NT2/D1 (cell line): ENCODE data around the gene AKAP13.

Experiments used
- SUZ12 ChIP-seq: IDR thresholded peaks from 2 replicates; pipeline ENCODE4 v1.6.1; 2011; ENCODE audit not compliant: insufficient read length, insufficient read depth; ENCODE audit errors: extremely low read depth
- ZNF274 ChIP-seq: IDR thresholded peaks from 2 replicates; pipeline ENCODE4 v1.6.1; 2011; ENCODE audit warnings: mild to moderate bottlenecking, low read depth, low read length

DNA sequence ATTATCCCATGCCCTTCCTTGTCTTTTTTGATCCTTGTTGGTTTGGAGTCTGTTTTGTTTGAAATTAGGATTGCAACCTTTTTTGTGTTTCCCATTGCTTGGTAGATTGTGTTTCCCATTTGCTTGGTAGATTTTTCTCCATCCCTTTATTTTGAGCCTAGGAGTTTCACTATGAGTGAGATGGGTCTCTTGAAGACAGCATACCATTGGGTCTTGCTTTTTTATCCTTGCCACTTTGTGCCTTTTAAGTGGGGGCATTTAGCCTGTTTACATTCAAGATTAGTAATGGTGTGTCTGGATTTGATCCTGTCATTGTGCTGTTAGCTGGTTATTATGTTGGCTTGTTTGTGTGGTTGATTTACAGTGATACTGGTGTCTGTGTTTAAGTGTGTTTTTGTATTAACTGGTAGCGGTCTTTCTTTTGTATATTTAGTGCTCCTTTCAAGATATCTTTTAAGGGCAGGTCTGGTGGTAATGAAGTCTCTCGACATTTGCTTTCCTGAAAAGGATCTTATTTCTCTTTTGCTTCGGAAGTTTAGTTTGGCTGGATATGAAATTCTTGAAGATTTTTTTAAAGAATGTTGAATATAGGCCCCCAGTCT is 70.8 kb downstream of the AKAP13 start:
- TF ChIP-seq SUZ12 (no peak), ZNF274 (no peak)
